ENCODE data around the gene USP38.
"Not testable (repeated sequence)": the region's sequence is repeated elsewhere in the genome, so short reads cannot be mapped to it uniquely, and the experiment has no call there.

The USP38 gene

GRCh38 chr4:143262838-143263237, 78.1 kb downstream of the USP38 start:
- no peak for DNase-seq

DNA sequence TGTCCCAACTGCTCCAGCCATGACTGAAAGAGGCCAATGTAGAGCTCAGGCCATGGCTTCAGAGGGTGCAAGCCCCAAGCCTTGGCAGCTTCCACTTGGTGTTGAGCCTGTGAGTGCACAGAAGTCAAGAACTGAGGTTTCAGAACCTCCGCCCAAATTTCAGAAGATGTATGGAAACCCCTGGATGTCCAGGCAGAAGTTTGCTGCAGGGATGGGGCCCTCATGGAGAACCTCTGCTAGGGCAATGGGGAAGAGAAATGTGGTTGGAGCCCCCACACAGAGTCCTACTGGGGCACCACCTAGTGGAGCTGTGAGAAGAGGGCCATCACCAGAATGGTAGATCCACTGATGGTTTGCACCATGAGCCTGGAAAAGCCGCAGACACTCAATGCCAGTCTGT, 83.0 kb downstream of the USP38 start:
- not testable (repeated sequence) for DNase-seq

GRCh38 chr4:143270256-143270838, 85.6 kb downstream of the USP38 start:
- no peak for DNase-seq
